ENCODE measurements around the gene PRKAB2.

Gene PRKAB2

GRCh38 chr1:147105909-147106308 is 66.4 kb downstream of the PRKAB2 start:
- in situ Hi-C loops (cut with HindIII; ENCODE audit: low pct_ligation_motif_present, low sequenced_read_pairs): no loop called here
- Histone ChIP-seq H3K4me3 (ENCODE audit: low read depth, low read length) (no peak overlapping the region), H3K27ac (no peak overlapping the region), H3K27me3 (replicated peaks) (no peaks in the 10 kb centered on the region), H3K36me3 (replicated peaks) (no peaks in the 10 kb centered on the region)
- TF ChIP-seq CTCF (IDR thresholded peaks at IDR 0.05; ENCODE audit: low read depth, low read length, missing control alignments): no peak
- DNase-seq: no peak
